TTC549 (cell line): ENCODE data around the gene BTN1A1.
"Not testable (repeated sequence)": the region's sequence is repeated elsewhere in the genome, so short reads cannot be mapped to it uniquely, and the experiment has no call there.

Experiments
- FAIRE-seq: peaks from 2 replicates; lab custom pipeline; 2012; peaks lifted over from hg19 to GRCh38; lab: Jason Lieb, UNC

BTN1A1 gene, protein sequence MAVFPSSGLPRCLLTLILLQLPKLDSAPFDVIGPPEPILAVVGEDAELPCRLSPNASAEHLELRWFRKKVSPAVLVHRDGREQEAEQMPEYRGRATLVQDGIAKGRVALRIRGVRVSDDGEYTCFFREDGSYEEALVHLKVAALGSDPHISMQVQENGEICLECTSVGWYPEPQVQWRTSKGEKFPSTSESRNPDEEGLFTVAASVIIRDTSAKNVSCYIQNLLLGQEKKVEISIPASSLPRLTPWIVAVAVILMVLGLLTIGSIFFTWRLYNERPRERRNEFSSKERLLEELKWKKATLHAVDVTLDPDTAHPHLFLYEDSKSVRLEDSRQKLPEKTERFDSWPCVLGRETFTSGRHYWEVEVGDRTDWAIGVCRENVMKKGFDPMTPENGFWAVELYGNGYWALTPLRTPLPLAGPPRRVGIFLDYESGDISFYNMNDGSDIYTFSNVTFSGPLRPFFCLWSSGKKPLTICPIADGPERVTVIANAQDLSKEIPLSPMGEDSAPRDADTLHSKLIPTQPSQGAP

DNA sequence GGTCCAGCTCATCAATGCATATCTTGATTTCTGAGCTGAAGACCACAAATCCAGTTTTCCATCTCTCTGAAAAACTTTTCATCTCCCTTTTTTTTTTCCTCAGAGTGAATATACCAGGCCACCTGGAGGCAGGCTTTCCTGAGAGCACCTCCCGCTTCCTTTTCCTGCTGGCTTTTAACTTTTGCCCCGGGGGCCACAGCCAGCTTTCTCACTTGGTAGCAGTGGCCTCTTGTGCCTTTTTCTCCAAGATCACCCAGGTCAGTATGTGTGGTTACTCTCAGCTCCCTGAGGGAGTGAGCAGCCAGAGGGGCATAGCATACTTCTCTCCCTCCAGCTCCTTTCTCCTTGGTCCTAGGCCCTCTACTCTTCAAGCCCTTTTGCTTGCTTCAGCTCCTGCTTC is at the start of gene BTN1A1:
TSS of gene BTN1A1 (plus strand) at position 202 of the 400 bp plus-strand sequence. CDS start 984 bp downstream, outside the sequence.
- no peak for FAIRE-seq

DNA sequence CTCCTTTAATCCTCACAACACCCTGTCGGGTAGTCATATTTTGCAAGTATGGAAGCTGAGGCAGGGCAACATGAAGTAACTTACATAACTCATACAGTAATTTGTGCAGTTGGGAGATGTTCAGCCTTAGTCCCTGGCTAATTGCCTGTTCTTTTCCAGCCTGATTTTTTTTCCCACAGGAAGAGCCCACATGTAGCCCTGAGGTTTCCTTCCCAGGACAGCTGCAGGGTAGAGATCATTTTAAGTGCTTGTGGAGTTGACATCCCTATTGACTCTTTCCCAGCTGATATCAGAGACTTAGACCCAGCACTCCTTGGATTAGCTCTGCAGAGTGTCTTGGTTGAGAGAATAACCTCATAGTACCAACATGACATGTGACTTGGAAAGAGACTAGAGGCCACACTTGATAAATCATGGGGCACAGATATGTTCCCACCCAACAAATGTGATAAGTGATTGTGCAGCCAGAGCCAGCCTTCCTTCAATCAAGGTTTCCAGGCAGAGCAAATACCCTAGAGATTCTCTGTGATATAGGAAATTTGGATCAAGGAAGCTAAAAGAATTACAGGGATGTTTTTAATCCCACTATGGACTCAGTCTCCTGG is 47.4 kb upstream of the BTN1A1 start:
- no peak for FAIRE-seq

- FAIRE-seq, result no peak
Observed at GRCh38 chr6:26454631-26455030, 45.5 kb upstream of the BTN1A1 start.

DNA sequence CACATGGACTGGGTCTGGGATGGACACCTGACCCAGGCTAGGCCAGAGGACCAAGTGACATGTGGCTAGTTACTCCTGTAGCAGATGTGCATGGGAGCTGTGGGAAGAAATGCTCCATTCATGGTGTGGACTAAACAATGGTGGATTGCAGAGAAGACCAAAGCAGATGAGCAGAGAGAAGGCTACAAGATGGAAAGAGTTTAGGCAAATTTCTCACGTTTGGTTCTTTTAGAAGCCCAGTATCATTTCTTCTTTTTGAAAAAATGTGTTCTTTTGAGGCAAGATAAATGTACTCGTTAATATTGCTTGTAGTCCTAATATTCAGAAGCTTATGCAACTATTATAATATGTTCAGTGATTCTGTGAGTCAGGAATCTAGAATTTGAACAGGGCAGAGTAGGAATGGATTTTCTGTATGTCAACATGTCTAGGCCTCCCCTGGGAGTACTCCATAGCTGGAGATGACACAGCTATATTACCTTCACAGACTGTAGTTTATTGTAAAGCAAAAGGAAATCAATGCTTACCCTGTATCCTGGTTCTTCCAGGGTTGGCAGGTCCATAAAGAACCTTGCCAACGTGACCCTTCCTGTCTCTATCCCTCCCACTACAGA is 44.6 kb upstream of the BTN1A1 start:
- FAIRE-seq, result no peak

- no peak for FAIRE-seq
Observed at GRCh38 chr6:26457264-26457805, 42.8 kb upstream of the BTN1A1 start.

GRCh38 chr6:26457806-26458688 is 42.1 kb upstream of the BTN1A1 start, which contains the start of gene BTN2A1:
Gene BTN2A1, plus strand, starts transcription at chr6:26457955. Its CDS starts 682 bp downstream, at chr6:26458637.
- FAIRE-seq, result peak; percentile 92

DNA sequence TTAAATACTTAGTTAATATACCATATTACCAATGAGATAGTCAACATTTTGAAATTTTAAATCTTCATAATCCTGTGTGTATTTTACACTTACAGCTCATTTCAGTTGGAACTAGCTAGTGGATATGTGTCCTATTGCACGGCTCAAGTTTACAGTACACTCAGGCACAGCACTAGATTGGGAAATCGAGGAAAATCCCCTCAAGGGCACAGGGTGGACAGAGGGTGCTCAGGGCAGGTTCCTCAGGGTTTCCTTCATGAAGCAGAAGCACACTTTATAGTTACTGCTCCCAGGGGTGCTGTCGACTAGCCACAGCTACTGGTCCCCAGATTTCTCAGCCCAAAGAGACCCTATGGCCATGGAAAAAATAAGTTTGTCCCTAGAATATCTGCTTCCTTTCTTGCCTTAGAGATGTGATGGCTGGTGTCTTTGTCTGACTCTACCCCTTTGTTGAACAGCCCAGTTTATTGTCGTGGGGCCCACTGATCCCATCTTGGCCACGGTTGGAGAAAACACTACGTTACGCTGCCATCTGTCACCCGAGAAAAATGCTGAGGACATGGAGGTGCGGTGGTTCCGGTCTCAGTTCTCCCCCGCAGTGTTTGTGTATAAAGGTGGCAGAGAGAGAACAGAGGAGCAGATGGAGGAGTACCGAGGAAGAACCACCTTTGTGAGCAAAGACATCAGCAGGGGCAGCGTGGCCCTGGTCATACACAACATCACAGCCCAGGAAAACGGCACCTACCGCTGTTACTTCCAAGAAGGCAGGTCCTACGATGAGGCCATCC is 40.9 kb upstream of the BTN1A1 start:
- no peak for FAIRE-seq

DNA sequence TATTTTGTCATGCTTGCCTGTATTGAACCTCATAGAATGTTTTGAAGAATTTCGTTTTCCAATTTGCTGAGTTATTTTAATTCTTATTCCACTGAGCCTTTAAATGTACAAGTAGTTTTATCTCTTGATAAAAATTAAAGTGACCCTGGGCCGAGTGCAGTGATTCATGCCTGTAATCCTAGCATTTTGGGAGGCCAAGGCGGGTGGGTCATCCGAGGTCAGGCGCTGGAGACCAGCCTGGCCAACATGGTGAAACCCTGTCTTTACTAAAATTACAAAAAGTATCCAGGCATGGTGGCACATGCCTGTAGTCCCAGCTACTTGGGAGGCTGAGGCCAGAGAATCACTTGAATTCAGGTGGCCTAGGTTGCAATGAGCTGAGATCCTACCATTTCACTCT is 38.8 kb upstream of the BTN1A1 start:
- FAIRE-seq, result not testable (repeated sequence)

DNA sequence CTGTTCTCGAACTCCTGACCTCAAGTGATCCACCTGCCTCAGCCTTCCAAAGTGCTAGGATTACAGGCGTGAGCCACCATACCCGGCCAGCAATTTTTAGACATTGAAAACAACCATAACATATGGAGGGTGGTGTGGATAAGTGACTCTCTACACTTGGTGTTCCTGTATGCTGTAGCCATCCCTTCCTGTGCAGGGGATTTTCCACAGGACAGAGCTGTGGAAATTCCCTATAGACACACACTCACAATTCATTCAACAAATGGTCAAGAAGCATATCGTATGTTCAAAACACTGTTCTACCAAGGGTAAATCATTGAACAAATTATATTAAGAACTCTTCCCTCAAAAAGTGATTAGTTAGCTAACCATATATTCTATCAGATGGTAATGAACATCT is 36.1 kb upstream of the BTN1A1 start:
- no peak for FAIRE-seq

DNA sequence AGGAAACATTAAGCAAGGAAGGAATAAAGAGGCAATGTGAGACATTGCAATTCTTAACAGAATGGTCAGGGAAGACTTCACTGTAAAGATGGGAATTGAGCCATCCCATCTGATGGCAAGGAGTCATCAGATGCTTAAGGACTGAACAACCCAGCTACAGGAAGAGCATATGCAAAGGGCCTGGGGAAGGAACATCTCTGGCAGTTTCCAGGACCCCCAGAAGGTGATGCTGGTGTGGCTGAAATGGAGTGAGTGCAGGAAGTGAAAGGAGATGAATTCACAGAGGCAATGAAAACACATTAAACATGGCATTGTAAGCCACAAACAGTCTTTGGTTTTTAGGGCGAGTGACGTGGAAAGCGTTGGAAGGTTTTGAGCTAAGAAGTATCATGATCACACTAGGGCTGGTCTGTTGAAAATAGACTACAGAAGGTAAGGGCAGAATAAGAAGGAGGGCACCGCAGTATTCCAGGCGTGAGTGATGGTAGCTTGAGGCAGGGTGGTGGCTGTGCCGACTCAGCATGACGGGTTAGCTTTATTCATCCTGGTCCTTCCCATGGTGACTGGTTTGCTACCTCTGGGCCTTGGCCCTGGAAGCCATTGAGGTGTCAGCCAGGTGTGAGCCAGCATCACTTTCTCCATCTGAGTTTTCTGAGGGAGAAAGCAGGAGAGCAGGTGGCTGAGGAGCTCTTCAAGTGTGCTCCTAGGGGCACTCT is 35.5 kb upstream of the BTN1A1 start:
- FAIRE-seq, result no peak

- FAIRE-seq, result no peak
Observed at GRCh38 chr6:26465776-26466175, 34.3 kb upstream of the BTN1A1 start.

DNA sequence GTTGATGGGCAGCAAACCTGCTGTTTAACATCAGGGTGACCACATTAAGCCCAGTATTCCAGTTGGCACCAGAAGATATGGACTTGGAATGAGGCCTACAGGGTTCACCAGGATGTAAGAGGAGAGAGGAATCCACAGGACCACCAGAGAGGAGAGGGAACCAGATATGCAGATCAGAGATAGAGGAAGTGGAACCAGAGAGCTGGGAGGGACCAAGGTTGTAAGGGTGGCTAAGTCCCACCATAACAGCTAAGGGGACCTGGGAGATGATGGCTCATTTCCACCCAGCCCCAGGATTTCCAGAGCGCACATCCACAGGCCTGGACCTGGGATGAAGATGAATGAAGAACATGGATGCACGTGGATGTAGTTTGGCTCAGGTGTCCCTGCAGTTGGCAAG is 31.3 kb upstream of the BTN1A1 start:
- FAIRE-seq, result no peak

- FAIRE-seq, result no peak
Observed at GRCh38 chr6:26470643-26471042, 29.5 kb upstream of the BTN1A1 start.

DNA sequence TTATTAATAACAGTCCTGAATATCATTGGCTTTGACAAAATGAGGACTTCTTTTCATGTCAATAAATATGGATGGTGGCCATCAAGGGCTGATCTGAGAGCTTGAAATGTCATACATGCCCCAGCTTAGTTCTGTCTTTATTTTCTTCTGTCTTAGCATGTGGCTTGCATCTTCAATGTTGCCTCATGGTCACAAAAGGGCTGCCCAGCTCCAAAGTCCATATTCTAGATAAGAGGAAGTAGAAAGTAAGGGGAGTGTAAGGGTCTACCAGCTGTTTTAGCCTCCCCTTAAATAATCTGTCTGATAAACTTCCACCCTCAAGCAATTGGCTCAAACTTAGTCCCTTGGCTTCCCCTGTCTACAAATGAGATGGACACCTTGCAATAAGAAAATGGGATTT is 28.1 kb upstream of the BTN1A1 start:
- FAIRE-seq, result no peak

- FAIRE-seq, result no peak
Observed at GRCh38 chr6:26472549-26473290, 27.4 kb upstream of the BTN1A1 start.

DNA sequence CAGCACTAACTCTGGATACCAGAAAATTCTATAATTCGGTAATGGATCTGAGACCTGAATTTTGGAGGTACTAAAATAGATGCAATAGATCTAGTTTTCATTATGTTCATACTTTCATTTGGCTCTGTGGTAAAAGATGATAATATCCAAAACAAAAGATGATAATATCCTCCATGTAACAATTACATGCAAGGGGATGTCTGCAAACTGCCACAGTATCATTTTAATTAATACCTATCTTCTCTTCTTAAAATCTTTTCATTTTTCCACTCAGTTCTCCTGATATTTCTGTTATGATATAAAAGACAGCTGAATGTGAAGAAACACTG is 26.7 kb upstream of the BTN1A1 start:
- FAIRE-seq, result no peak

GRCh38 chr6:26473758-26474438 is 26.2 kb upstream of the BTN1A1 start:
- peak; percentile 72 for FAIRE-seq

GRCh38 chr6:26474439-26474881 is 25.6 kb upstream of the BTN1A1 start:
- FAIRE-seq, result no peak
